Mesenchymal stem cell (in vitro differentiated cells and primary cell): Measurements from ENCODE around the gene PINLYP.

Experiments used
- DNase-seq: peaks from one replicate; pipeline ENCODE4 v3.0.0-alpha.2; 2013
- H2AFZ ChIP-seq: one replicate; pipeline ENCODE4 v1.6.1; 2013; ENCODE audit warnings: low read depth, mild to moderate bottlenecking, control low read depth, inconsistent platforms, low read length, moderate library complexity
- H2AK5ac ChIP-seq: 2 replicates; pipeline ENCODE4 v1.6.1; 2013; ENCODE audit warnings: low read length, moderate library complexity, mild to moderate bottlenecking, inconsistent platforms; ENCODE audit not compliant: severe bottlenecking
- H2BK120ac ChIP-seq: one replicate; pipeline ENCODE4 v1.6.1; 2013; ENCODE audit warnings: low read depth, mild to moderate bottlenecking, inconsistent platforms, low read length, moderate library complexity
- H2BK12ac ChIP-seq, 2 experiments: one replicate each; pipeline ENCODE4 v1.6.1; 2013; ENCODE audit warnings: inconsistent platforms in 2 of 2, low read length in 2 of 2, mild to moderate bottlenecking in 2 of 2, moderate library complexity in 2 of 2, control low read depth in 1 of 2
- H2BK15ac ChIP-seq: one replicate; pipeline ENCODE4 v1.6.1; 2013; ENCODE audit warnings: mild to moderate bottlenecking, low read depth, inconsistent platforms; ENCODE audit not compliant: poor library complexity, severe bottlenecking
- H2BK5ac ChIP-seq: 2 replicates; pipeline ENCODE4 v1.6.1; 2013; ENCODE audit warnings: low read depth, mild to moderate bottlenecking, low read length, control low read depth, inconsistent platforms; ENCODE audit not compliant: poor library complexity, severe bottlenecking
- H3K14ac ChIP-seq, 2 experiments: one replicate each; pipeline ENCODE4 v1.6.1; 2013; ENCODE audit warnings: inconsistent platforms in 2 of 2, low read length in 2 of 2, control low read depth in 1 of 2, mild to moderate bottlenecking in 1 of 2, moderate library complexity in 1 of 2
- H3K18ac ChIP-seq, 2 experiments: one replicate each; pipeline ENCODE4 v1.6.1; 2013; ENCODE audit warnings: inconsistent platforms in 2 of 2, low read length in 2 of 2, control low read depth in 1 of 2, low read depth in 1 of 2, mild to moderate bottlenecking in 1 of 2
- H3K23ac ChIP-seq, 2 experiments: one replicate each; pipeline ENCODE4 v1.6.1; 2013; ENCODE audit warnings: inconsistent platforms in 2 of 2, low read length in 2 of 2, mild to moderate bottlenecking in 2 of 2, moderate library complexity in 2 of 2, control low read depth in 1 of 2
- H3K27ac ChIP-seq: 2 replicates; pipeline ENCODE4 v1.5.1; 2013; ENCODE audit warnings: mild to moderate bottlenecking, moderate library complexity, low read length, control low read depth, inconsistent platforms; ENCODE audit not compliant: poor library complexity, severe bottlenecking
- H3K27me3 ChIP-seq, 2 experiments: 2 replicates each; pipeline versions ENCODE4 v1.6.1 to v1.7.0; 2013; ENCODE audit warnings: low read length in 2 of 2, mild to moderate bottlenecking in 2 of 2, moderate library complexity in 2 of 2, control low read depth in 1 of 2, inconsistent platforms in 1 of 2; ENCODE audit not compliant: control insufficient read depth in 1 of 2, insufficient read depth in 1 of 2
- H3K36me3 ChIP-seq, 2 experiments: 2 replicates each; pipeline versions ENCODE4 v1.6.1 to v1.7.0; 2013; ENCODE audit warnings: low read length in 2 of 2, control low read depth in 1 of 2, inconsistent platforms in 1 of 2, low read depth in 1 of 2, mild to moderate bottlenecking in 1 of 2; ENCODE audit not compliant: insufficient read depth in 2 of 2, control insufficient read depth in 1 of 2
- H3K4ac ChIP-seq, 2 experiments: one replicate each; pipeline ENCODE4 v1.6.1; 2013; ENCODE audit warnings: inconsistent platforms in 2 of 2, low read length in 2 of 2, mild to moderate bottlenecking in 2 of 2, moderate library complexity in 2 of 2, control low read depth in 1 of 2, low read depth in 1 of 2
- H3K4me1 ChIP-seq: 2 replicates; pipeline ENCODE4 v1.6.1; 2013; ENCODE audit warnings: low read depth, low read length, control low read depth; ENCODE audit not compliant: control insufficient read depth, insufficient read depth
- H3K4me2 ChIP-seq: 2 replicates; pipeline ENCODE4 v1.6.1; 2013; ENCODE audit warnings: low read length, mild to moderate bottlenecking, inconsistent platforms; ENCODE audit not compliant: poor library complexity, severe bottlenecking
- H3K4me3 ChIP-seq, 2 experiments: 2 replicates each; pipeline versions ENCODE4 v1.5.1 to v1.7.0; 2013; ENCODE audit warnings: low read length in 2 of 2, mild to moderate bottlenecking in 2 of 2, control low read depth in 1 of 2, low read depth in 1 of 2; ENCODE audit not compliant: insufficient read depth in 1 of 2
- H3K79me1 ChIP-seq: replicated peaks from 2 replicates; pipeline ENCODE4 v1.6.1; 2013; ENCODE audit warnings: mild to moderate bottlenecking, control low read depth, low read length, inconsistent platforms; ENCODE audit not compliant: poor library complexity, severe bottlenecking
- H3K9ac ChIP-seq: 2 replicates; pipeline ENCODE4 v1.7.0; 2013; ENCODE audit warnings: mild to moderate bottlenecking, low read length, moderate library complexity
- H3K9me3 ChIP-seq: 2 replicates; pipeline ENCODE4 v1.7.0; 2013; ENCODE audit warnings: mild to moderate bottlenecking, low read length; ENCODE audit not compliant: control insufficient read depth
- H4K8ac ChIP-seq: one replicate; pipeline ENCODE4 v1.6.1; 2013; ENCODE audit warnings: inconsistent platforms, mild to moderate bottlenecking, low read length, moderate library complexity
- H4K91ac ChIP-seq: one replicate; pipeline ENCODE4 v1.6.1; 2013; ENCODE audit warnings: mild to moderate bottlenecking, low read length, inconsistent platforms
- WGBS: methylation state at CpG from one replicate; pipeline ENCODE4 v1.1.7; 2013; ENCODE audit warnings: mixed read lengths; 5-methylcytosine and 5-hydroxymethylcytosine counted together

The PINLYP gene

GRCh38 chr19:43589277-43589676 is 13.7 kb downstream of the PINLYP start:
- no peak for DNase-seq
- no peak overlapping the region for H2BK12ac ChIP-seq

DNA sequence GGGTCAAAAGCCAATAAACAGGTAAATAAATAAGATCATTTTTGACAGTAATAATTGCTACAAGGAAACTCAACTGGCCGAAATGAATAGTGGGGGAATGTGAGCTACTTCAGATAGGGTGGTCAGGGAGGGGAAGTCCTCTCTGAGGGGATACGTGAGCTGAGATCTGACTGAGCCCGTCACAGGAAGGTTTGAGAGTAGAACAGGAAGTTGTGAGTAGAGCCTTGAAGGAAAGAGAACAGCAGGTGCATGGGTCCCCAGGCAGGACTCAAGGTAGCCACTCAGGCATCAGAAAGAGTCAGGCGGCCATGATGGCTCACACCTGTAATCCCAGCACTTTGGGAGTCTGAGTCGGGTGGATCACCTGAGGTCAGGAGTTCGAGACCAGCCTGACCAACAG is 14.1 kb downstream of the PINLYP start:
- no peak overlapping the region for H2BK15ac ChIP-seq
- H4K91ac ChIP-seq = no peak overlapping the region
- H2BK5ac ChIP-seq = no peak overlapping the region
- WGBS = 95% methylated on average over 6 of the region's 6 CpGs
- no peak overlapping the region for H3K4ac ChIP-seq
- no peak overlapping the region for H3K4me3 ChIP-seq
- H3K23ac ChIP-seq = no peak overlapping the region
- no peak overlapping the region for H3K27ac ChIP-seq
- H2AK5ac ChIP-seq = no peak overlapping the region
- no peak overlapping the region for H3K18ac ChIP-seq
- no peaks in the 10 kb centered on the region for H3K27me3 ChIP-seq
- H2AFZ ChIP-seq = no peak overlapping the region
- H3K9ac ChIP-seq = no peak overlapping the region
- H4K8ac ChIP-seq = no peak overlapping the region
- no peak overlapping the region for H2BK12ac ChIP-seq
- H3K9me3 ChIP-seq = no peaks in the 10 kb centered on the region
- no peak overlapping the region for H2BK120ac ChIP-seq
- peaks cover 16% of the 10 kb centered on the region for H3K4me1 ChIP-seq
- no peak overlapping the region for H3K4me2 ChIP-seq
- H3K79me1 ChIP-seq = peaks cover 36% of the 10 kb centered on the region
- H3K36me3 ChIP-seq = peaks cover 58 to 79% of the 10 kb centered on the region in 2 experiments
- no peak overlapping the region for H3K14ac ChIP-seq
- DNase-seq = no peak

More at GRCh38 chr19:43589277-43589676, 13.7 kb downstream of the PINLYP start:
- H3K9me3 ChIP-seq = no peaks in the 10 kb centered on the region
- no peak overlapping the region for H4K8ac ChIP-seq
- no peak overlapping the region for H2BK120ac ChIP-seq
- H3K14ac ChIP-seq = no peak overlapping the region
- no peak overlapping the region for H3K4me2 ChIP-seq
- H2AK5ac ChIP-seq = no peak overlapping the region
- H2AFZ ChIP-seq = no peak overlapping the region
- H3K36me3 ChIP-seq = peaks cover 57 to 81% of the 10 kb centered on the region in 2 experiments
- no peak overlapping the region for H3K23ac ChIP-seq
- no peak overlapping the region for H3K18ac ChIP-seq
- no peaks in the 10 kb centered on the region for H3K27me3 ChIP-seq
- H4K91ac ChIP-seq = no peak overlapping the region
- H3K27ac ChIP-seq = no peak overlapping the region
- no peak overlapping the region for H3K4ac ChIP-seq
- H2BK15ac ChIP-seq = no peak overlapping the region
- H3K4me3 ChIP-seq = no peak overlapping the region
- H3K79me1 ChIP-seq = peaks cover 36% of the 10 kb centered on the region
- no peak overlapping the region for H3K9ac ChIP-seq
- H2BK5ac ChIP-seq = no peak overlapping the region
- WGBS = 100% methylated on average over 2 of the region's 5 CpGs
- peaks cover 17% of the 10 kb centered on the region for H3K4me1 ChIP-seq

- Histone ChIP-seq H3K4me1 (peaks cover 15% of the 10 kb centered on the region), H3K27ac (no peak overlapping the region), H3K4me3 (no peak overlapping the region), H3K36me3 (peaks cover 52 to 56% of the 10 kb centered on the region in 2 experiments), H3K27me3 (no peaks in the 10 kb centered on the region), H3K14ac (no peak overlapping the region), H2BK12ac (no peak overlapping the region), H3K79me1 (peaks cover 28% of the 10 kb centered on the region), H3K4ac (no peak overlapping the region), H3K9me3 (no peaks in the 10 kb centered on the region), H3K18ac (no peak overlapping the region), H2AK5ac (no peak overlapping the region), H2BK15ac (no peak overlapping the region), H4K8ac (no peak overlapping the region), H2BK120ac (no peak overlapping the region), H3K23ac (no peak overlapping the region), H3K4me2 (no peak overlapping the region), H4K91ac (no peak overlapping the region), H2AFZ (no peak overlapping the region), H2BK5ac (no peak overlapping the region), H3K9ac (no peak overlapping the region)
- no peak for DNase-seq
- 98% methylated on average over 63 of the region's 63 CpGs for WGBS
Observed at GRCh38 chr19:43591904-43592772, 16.5 kb downstream of the PINLYP start.

- Histone ChIP-seq H4K8ac (no peak overlapping the region), H2BK12ac (no peak overlapping the region), H3K4me3 (no peak overlapping the region), H3K4ac (no peak overlapping the region), H2AK5ac (no peak overlapping the region), H3K23ac (no peak overlapping the region), H3K27me3 (no peaks in the 10 kb centered on the region), H2BK15ac (no peak overlapping the region), H3K36me3 (peaks cover 51 to 54% of the 10 kb centered on the region in 2 experiments), H2BK120ac (no peak overlapping the region), H3K4me2 (no peak overlapping the region), H3K27ac (no peak overlapping the region), H3K9me3 (no peaks in the 10 kb centered on the region), H3K9ac (peak overlapping the region; percentile 99), H3K18ac (no peak overlapping the region), H4K91ac (no peak overlapping the region), H2AFZ (no peak overlapping the region), H3K4me1 (peaks cover 20% of the 10 kb centered on the region), H2BK5ac (no peak overlapping the region), H3K14ac (no peak overlapping the region), H3K79me1 (peaks cover 31% of the 10 kb centered on the region)
- no peak for DNase-seq
- 98% methylated on average over 32 of the region's 37 CpGs for WGBS
Observed at GRCh38 chr19:43592800-43593350, 17.3 kb downstream of the PINLYP start.
